GM23338 (cell line): ENCODE measurements around the gene SND1. TPM values are rescaled to one million over a fixed set of nuclear protein-coding genes. Genes with fewer than 3 reads are reported as not detected.

Source experiments
- ATAC-seq: fragments of 200-7000 bp; cut with Tn5 transposase; 3 replicates; pipeline ENCODE4 v1.9.1; 2020
- DNase-seq: peaks from one replicate; pipeline ENCODE4 v3.0.0-alpha.2; 2015; ENCODE audit warnings: low spot score
- H2AFZ ChIP-seq: fragments of 200-600 bp; sonication (generic); 2 replicates; pipeline ENCODE4 v1.8.0; 2016; ENCODE audit warnings: antibody characterized with exemption, mild to moderate bottlenecking, moderate library complexity
- H3F3A ChIP-seq: fragments of 200-600 bp; sonication (generic); replicated peaks from 2 replicates; pipeline ENCODE4 v1.8.0; 2017; ENCODE audit warnings: antibody characterized with exemption, mixed run types, low read depth
- H3K27ac ChIP-seq: fragments of 200-600 bp; sonication (generic); 2 replicates; pipeline ENCODE4 v1.6.1; 2016; ENCODE audit warnings: low read depth
- H3K27me3 ChIP-seq: fragments of 200-600 bp; sonication (generic); 2 replicates; pipeline ENCODE4 v1.8.0; 2016; ENCODE audit warnings: mild to moderate bottlenecking, mixed run types, moderate library complexity; ENCODE audit not compliant: insufficient read depth
- H3K36me3 ChIP-seq: fragments of 200-600 bp; sonication (generic); 2 replicates; pipeline ENCODE4 v1.8.0; 2016; ENCODE audit warnings: mild to moderate bottlenecking; ENCODE audit not compliant: insufficient read depth
- H3K4me1 ChIP-seq: fragments of 200-600 bp; sonication (generic); 2 replicates; pipeline ENCODE4 v1.8.0; 2016; ENCODE audit warnings: mild to moderate bottlenecking, moderate library complexity; ENCODE audit not compliant: insufficient read depth
- H3K4me2 ChIP-seq: fragments of 200-600 bp; sonication (generic); 2 replicates; pipeline ENCODE4 v1.7.1; 2017; ENCODE audit warnings: mixed run types
- H3K4me3 ChIP-seq: fragments of 200-600 bp; sonication (generic); 2 replicates; pipeline ENCODE4 v1.6.1; 2016; ENCODE audit warnings: mixed run types
- H3K79me2 ChIP-seq: fragments of 200-600 bp; sonication (generic); replicated peaks from 2 replicates; pipeline ENCODE4 v1.8.0; 2017; ENCODE audit warnings: mild to moderate bottlenecking; ENCODE audit not compliant: insufficient read depth
- H3K9me2 ChIP-seq: fragments of 200-600 bp; sonication (generic); 2 replicates; pipeline ENCODE4 v1.8.0; 2017; ENCODE audit not compliant: insufficient read depth
- H4K20me1 ChIP-seq: fragments of 200-600 bp; sonication (generic); replicated peaks from 2 replicates; pipeline ENCODE4 v1.8.0; 2017; ENCODE audit warnings: mild to moderate bottlenecking; ENCODE audit not compliant: insufficient read depth
- H3K27ac Mint-ChIP-seq: 2 replicates; pipeline ENCODE4 v1.8.0; 2020; ENCODE audit warnings: inconsistent platforms, mild to moderate bottlenecking, moderate library complexity, mixed read lengths
- H3K27me3 Mint-ChIP-seq: 3 replicates; pipeline ENCODE4 v1.8.0; 2022; ENCODE audit warnings: low read depth, mild to moderate bottlenecking, moderate library complexity, mixed read lengths, inconsistent platforms; ENCODE audit not compliant: insufficient read depth, poor library complexity
- H3K36me3 Mint-ChIP-seq: 3 replicates; pipeline ENCODE4 v1.8.0; 2021; ENCODE audit warnings: low read depth, mild to moderate bottlenecking, inconsistent platforms, moderate library complexity, mixed read lengths
- H3K4me1 Mint-ChIP-seq: 3 replicates; pipeline ENCODE4 v1.8.0; 2020; ENCODE audit warnings: mild to moderate bottlenecking, inconsistent platforms, mixed read lengths
- H3K4me3 Mint-ChIP-seq: 3 replicates; pipeline ENCODE4 v1.8.0; 2021; ENCODE audit warnings: moderate library complexity, mild to moderate bottlenecking, inconsistent platforms, mixed read lengths
- H3K9me3 Mint-ChIP-seq: 3 replicates; pipeline ENCODE4 v1.8.0; 2020; ENCODE audit warnings: moderate library complexity, mild to moderate bottlenecking, inconsistent platforms, mixed read lengths
- CREB1 ChIP-seq: fragments of 250-450 bp; sonication (Bioruptor Pico); IDR thresholded peaks from 2 replicates; pipeline ENCODE4 v1.5.0; 2020; ENCODE audit warnings: low read depth, mild to moderate bottlenecking, moderate library complexity
- EZH2 ChIP-seq: fragments of 200-600 bp; sonication (generic); IDR thresholded peaks from one replicate; pipeline ENCODE4 v1.8.0; 2017; ENCODE audit warnings: antibody characterized with exemption, mild to moderate bottlenecking, low read depth; ENCODE audit not compliant: unreplicated experiment
- EZH2phosphoT487 ChIP-seq: fragments of 200-600 bp; sonication (generic); IDR thresholded peaks from one replicate; pipeline ENCODE4 v1.8.1; 2018; ENCODE audit warnings: antibody characterized with exemption; ENCODE audit not compliant: unreplicated experiment
- JUNB ChIP-seq: IDR thresholded peaks from one replicate; pipeline ENCODE4 v1.6.1; 2016; ENCODE audit warnings: antibody characterized with exemption; ENCODE audit not compliant: unreplicated experiment
- NANOG ChIP-seq: IDR thresholded peaks from 2 replicates; pipeline ENCODE4 v1.6.1; 2016; ENCODE audit warnings: antibody characterized with exemption, borderline replicate concordance
- POLR2AphosphoS5 ChIP-seq: IDR thresholded peaks from 2 replicates; pipeline ENCODE4 v1.6.1; 2016; ENCODE audit warnings: antibody characterized with exemption, low read depth
- STAT1 ChIP-seq: IDR thresholded peaks from one replicate; pipeline ENCODE4 v1.6.1; 2016; ENCODE audit warnings: antibody characterized with exemption; ENCODE audit not compliant: unreplicated experiment
- ZNF114 ChIP-seq: fragments of 250-450 bp; sonication (Bioruptor Pico); IDR thresholded peaks from 2 replicates; pipeline ENCODE4 v1.5.0; 2020; ENCODE audit warnings: mild to moderate bottlenecking, moderate library complexity
- ZNF331 ChIP-seq: fragments of 250-450 bp; sonication (Bioruptor Pico); IDR thresholded peaks from 2 replicates; pipeline ENCODE4 v1.5.0; 2020; ENCODE audit warnings: low read depth, mild to moderate bottlenecking, moderate library complexity
- polyA plus RNA-seq: library from polyadenylated mRNA; unstranded; fragments of >200 nt; fragmentation: Nextera tagmentation; extraction: Ambion mirVana; gene quantifications from 2 replicates; pipeline ENCODE4 v1.2.1, GENCODE V29; 2016
- total RNA-seq: library from RNA; depleted of rRNA; stranded (reverse); fragments of >200 nt; shearing (Covaris generic); gene quantifications from 2 replicates; pipeline ENCODE4 v1.2.3, GENCODE V29; 2014
- TF ChIP-seq, protein P1 (sequence below), 2 experiments: fragments of 200-600 bp in 1 of 2; sonication (generic) in 1 of 2; conservative IDR thresholded peaks; 2 replicates each; pipeline versions ENCODE4 v1.5.1 to v1.6.1; 2016 to 2017; ENCODE audit warnings: antibody characterized with exemption in 2 of 2, low read depth in 2 of 2, mild to moderate bottlenecking in 2 of 2, moderate library complexity in 1 of 2
- TF ChIP-seq, protein P2 (sequence below): IDR thresholded peaks from one replicate; pipeline ENCODE4 v1.6.1; 2018; ENCODE audit warnings: antibody characterized with exemption; ENCODE audit not compliant: unreplicated experiment
- TF ChIP-seq, protein P3 (sequence below): IDR thresholded peaks from 2 replicates; pipeline ENCODE4 v1.6.1; 2016; ENCODE audit warnings: antibody characterized with exemption

SND1 gene
- total and polyA plus RNA-seq, 2 experiments from 2014 or later: 107 to 254 TPM

DNA sequence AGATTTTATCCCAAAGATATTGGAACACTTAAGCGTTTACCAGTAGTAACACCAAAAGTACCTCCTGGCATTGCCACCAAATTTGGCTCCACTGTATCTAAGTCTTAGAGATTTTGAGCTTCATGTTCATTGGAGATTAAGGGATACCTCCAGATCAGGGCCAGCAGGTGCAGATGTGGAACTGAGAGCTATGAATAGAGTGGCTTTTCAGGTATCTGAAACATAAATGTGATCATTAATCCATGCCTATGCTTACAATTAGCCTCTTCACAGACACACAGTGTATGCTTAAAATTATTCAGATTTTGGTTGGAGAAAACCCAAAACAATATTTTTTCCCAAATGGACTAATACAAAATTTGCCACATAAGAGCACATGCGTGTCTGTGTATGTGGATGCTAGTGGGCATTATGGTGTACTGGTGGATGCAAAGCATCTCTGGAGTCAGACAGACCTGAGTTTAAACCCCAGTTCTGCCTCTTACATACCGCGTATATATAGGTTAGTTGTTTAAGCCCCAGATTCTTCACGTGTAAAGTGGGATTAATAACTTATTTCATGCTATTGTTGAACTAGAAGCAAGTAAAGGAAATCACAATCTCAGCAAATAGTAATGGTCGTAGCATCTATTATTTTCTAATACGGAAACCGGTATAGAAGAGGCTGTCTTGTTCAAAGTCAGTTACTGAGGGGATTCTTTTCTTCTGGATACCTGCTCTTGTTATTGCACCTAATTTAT lies 386.1 kb downstream of the SND1 start (continued):
- TF ChIP-seq STAT1 (no peak), ZNF114 (no peak), NANOG (no peak), CREB1 (CRISPR knock-in tag) (no peak), JUNB (no peak), EZH2 (no peak), POLR2AphosphoS5 (no peak), ZNF331 (CRISPR knock-in tag) (no peak)
- TF ChIP-seq, protein P1, sequence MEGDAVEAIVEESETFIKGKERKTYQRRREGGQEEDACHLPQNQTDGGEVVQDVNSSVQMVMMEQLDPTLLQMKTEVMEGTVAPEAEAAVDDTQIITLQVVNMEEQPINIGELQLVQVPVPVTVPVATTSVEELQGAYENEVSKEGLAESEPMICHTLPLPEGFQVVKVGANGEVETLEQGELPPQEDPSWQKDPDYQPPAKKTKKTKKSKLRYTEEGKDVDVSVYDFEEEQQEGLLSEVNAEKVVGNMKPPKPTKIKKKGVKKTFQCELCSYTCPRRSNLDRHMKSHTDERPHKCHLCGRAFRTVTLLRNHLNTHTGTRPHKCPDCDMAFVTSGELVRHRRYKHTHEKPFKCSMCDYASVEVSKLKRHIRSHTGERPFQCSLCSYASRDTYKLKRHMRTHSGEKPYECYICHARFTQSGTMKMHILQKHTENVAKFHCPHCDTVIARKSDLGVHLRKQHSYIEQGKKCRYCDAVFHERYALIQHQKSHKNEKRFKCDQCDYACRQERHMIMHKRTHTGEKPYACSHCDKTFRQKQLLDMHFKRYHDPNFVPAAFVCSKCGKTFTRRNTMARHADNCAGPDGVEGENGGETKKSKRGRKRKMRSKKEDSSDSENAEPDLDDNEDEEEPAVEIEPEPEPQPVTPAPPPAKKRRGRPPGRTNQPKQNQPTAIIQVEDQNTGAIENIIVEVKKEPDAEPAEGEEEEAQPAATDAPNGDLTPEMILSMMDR (conservative IDR thresholded peaks at IDR 0.05; ENCODE audit: low read depth in 2 of 2): no peak

DNA sequence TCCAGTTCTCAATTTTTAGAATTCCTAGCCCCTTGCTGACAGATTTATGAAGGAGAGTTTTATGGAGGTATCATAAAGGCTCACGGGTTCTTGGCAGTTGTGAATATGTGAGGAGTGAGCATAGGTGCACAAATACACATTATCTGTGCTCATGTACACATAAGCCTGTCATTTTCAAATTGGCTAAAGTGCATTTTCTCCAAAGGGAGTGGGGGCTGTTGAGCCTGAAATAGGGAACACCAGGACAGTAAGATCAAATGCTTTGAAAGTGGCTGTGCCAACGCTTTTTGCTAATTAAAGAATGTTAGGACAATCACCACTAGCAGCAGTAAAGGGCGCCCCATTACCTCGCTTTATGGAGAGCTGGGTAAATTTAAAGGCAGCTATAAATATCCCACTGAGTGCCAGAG lies 387.6 kb downstream of the SND1 start:
- H3K36me3 ChIP-seq: no peaks in the 10 kb centered on the region
- no peak overlapping the region for H2AFZ ChIP-seq
- peaks cover 20% of the 10 kb centered on the region for H4K20me1 ChIP-seq
- no peaks in the 10 kb centered on the region for H3K27me3 ChIP-seq
- Mint-ChIP-seq H3K4me3 (no peak overlapping the region), H3K36me3 (no peaks in the 10 kb centered on the region), H3K27me3 (peaks cover 5% of the 10 kb centered on the region), H3K27ac (no peak overlapping the region), H3K4me1 (peaks cover 19% of the 10 kb centered on the region; the same call in 2 of the 3 replicates), H3K9me3 (no peaks in the 10 kb centered on the region)
- H3K4me2 ChIP-seq: no peak overlapping the region
- no peaks in the 10 kb centered on the region for H3K79me2 ChIP-seq
- H3K4me3 ChIP-seq: no peak overlapping the region
- H3K27ac ChIP-seq: no peak overlapping the region
- H3K4me1 ChIP-seq: no peaks in the 10 kb centered on the region
- ATAC-seq (no peak), DNase-seq (no peak)
- H3F3A ChIP-seq: no peaks in the 10 kb centered on the region
- H3K9me2 ChIP-seq: no peaks in the 10 kb centered on the region
- TF ChIP-seq NANOG (no peak), POLR2AphosphoS5 (no peak), EZH2phosphoT487 (no peak), ZNF114 (no peak), ZNF331 (CRISPR knock-in tag) (no peak), JUNB (no peak), STAT1 (no peak)
- TF ChIP-seq, protein P1 (conservative IDR thresholded peaks at IDR 0.05; ENCODE audit: low read depth in 2 of 2): no peak
- TF ChIP-seq, protein P2, sequence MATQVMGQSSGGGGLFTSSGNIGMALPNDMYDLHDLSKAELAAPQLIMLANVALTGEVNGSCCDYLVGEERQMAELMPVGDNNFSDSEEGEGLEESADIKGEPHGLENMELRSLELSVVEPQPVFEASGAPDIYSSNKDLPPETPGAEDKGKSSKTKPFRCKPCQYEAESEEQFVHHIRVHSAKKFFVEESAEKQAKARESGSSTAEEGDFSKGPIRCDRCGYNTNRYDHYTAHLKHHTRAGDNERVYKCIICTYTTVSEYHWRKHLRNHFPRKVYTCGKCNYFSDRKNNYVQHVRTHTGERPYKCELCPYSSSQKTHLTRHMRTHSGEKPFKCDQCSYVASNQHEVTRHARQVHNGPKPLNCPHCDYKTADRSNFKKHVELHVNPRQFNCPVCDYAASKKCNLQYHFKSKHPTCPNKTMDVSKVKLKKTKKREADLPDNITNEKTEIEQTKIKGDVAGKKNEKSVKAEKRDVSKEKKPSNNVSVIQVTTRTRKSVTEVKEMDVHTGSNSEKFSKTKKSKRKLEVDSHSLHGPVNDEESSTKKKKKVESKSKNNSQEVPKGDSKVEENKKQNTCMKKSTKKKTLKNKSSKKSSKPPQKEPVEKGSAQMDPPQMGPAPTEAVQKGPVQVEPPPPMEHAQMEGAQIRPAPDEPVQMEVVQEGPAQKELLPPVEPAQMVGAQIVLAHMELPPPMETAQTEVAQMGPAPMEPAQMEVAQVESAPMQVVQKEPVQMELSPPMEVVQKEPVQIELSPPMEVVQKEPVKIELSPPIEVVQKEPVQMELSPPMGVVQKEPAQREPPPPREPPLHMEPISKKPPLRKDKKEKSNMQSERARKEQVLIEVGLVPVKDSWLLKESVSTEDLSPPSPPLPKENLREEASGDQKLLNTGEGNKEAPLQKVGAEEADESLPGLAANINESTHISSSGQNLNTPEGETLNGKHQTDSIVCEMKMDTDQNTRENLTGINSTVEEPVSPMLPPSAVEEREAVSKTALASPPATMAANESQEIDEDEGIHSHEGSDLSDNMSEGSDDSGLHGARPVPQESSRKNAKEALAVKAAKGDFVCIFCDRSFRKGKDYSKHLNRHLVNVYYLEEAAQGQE: no peak
- TF ChIP-seq, protein P3, sequence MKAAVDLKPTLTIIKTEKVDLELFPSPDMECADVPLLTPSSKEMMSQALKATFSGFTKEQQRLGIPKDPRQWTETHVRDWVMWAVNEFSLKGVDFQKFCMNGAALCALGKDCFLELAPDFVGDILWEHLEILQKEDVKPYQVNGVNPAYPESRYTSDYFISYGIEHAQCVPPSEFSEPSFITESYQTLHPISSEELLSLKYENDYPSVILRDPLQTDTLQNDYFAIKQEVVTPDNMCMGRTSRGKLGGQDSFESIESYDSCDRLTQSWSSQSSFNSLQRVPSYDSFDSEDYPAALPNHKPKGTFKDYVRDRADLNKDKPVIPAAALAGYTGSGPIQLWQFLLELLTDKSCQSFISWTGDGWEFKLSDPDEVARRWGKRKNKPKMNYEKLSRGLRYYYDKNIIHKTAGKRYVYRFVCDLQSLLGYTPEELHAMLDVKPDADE: no peak
